HepG2 (cell line): ENCODE measurements around the gene COL18A1. TPM values are rescaled to one million over a fixed set of nuclear protein-coding genes. Genes with fewer than 3 reads are reported as not detected.

ENCODE experiments used
- ATAC-seq: fragments of 200-7000 bp; cut with Tn5 transposase; 3 replicates; pipeline ENCODE4 v1.9.1; 2020; ENCODE audit warnings: mild to moderate bottlenecking, moderate library complexity
- BruUV-seq: library from RNA; stranded (reverse); fragments of 400-500 nt; replicated peaks from 2 replicates; lab custom pipeline; 2021; lab: Mats Ljungman, UMichigan
- CTCF ChIA-PET: fragments of 300-600 bp; formaldehyde crosslinking; extraction: SDS; loops from one replicate; lab custom pipeline; 2021; ENCODE audit warnings: low total read pairs, inconsistent platforms, low intra/inter-chr PET ratio; lab: Yijun Ruan, JAX
- POLR2A ChIA-PET: fragments of 350-600 bp; sonication (Branson Sonifier 250); formaldehyde crosslinking; loops from one replicate; lab custom pipeline; 2020; ENCODE audit warnings: antibody characterized with exemption, inconsistent platforms; lab: Yijun Ruan, JAX
- DNase-seq: peaks from one replicate; pipeline ENCODE4 v3.0.0-alpha.2; 2015; ENCODE audit warnings: low spot score
- FAIRE-seq: peaks from 3 replicates; lab custom pipeline; 2011; peaks lifted over from hg19 to GRCh38; lab: Jason Lieb, UNC
- H2AFZ ChIP-seq: one replicate; pipeline ENCODE4 v1.6.1; 2011; ENCODE audit warnings: low read length, inconsistent platforms
- H3K27ac ChIP-seq: fragments of 300-600 bp; 3 replicates; pipeline ENCODE4 v1.8.0; 2011; ENCODE audit warnings: mixed run types, mild to moderate bottlenecking, mixed read lengths, low read length, inconsistent platforms; ENCODE audit not compliant: insufficient read depth; ENCODE audit errors: extremely low read length
- H3K27me3 ChIP-seq, 2 experiments: fragments of 200-600 bp in 1 of 2; 2 replicates in 1 of 2; 3 replicates in 1 of 2; pipeline versions ENCODE4 v1.6.0 to v1.8.0; 2011; ENCODE audit warnings: low read length in 2 of 2, mild to moderate bottlenecking in 2 of 2, moderate library complexity in 2 of 2, inconsistent platforms in 1 of 2; ENCODE audit not compliant: insufficient read depth in 2 of 2, control insufficient read depth in 1 of 2
- H3K36me3 ChIP-seq, 2 experiments: fragments of 200-600 bp in 1 of 2; replicated peaks in 1 of 2; 2 replicates in 1 of 2; 3 replicates in 1 of 2; pipeline versions ENCODE4 v1.5.1 to v1.8.0; 2011; ENCODE audit warnings: low read length in 2 of 2, inconsistent platforms in 1 of 2; ENCODE audit not compliant: insufficient read depth in 2 of 2, control insufficient read depth in 1 of 2
- H3K4me1 ChIP-seq: 2 replicates; pipeline ENCODE4 v1.5.1; 2012; ENCODE audit warnings: low read length, inconsistent platforms; ENCODE audit not compliant: insufficient read depth
- H3K4me2 ChIP-seq: 2 replicates; pipeline ENCODE4 v1.6.0; 2011; ENCODE audit warnings: low read depth, low read length, inconsistent platforms
- H3K4me3 ChIP-seq, 3 experiments: fragments of 200-600 bp in 1 of 3; sonication (generic), shearing (Covaris generic) in 1 of 3; replicated peaks in 1 of 3; 2 replicates each; pipeline ENCODE4 v1.5.1; 2011 to 2016; ENCODE audit warnings: low read length in 3 of 3, inconsistent platforms in 2 of 3, low read depth in 2 of 3, mild to moderate bottlenecking in 2 of 3, control low read depth in 1 of 3, mixed read lengths in 1 of 3; ENCODE audit not compliant: insufficient read depth in 1 of 3
- H3K79me2 ChIP-seq: one replicate; pipeline ENCODE4 v1.6.1; 2011; ENCODE audit warnings: low read length, inconsistent platforms; ENCODE audit not compliant: insufficient read depth
- H3K9ac ChIP-seq: 2 replicates; pipeline ENCODE4 v1.6.0; 2011; ENCODE audit warnings: mild to moderate bottlenecking, low read depth, low read length, inconsistent platforms; ENCODE audit not compliant: insufficient read depth
- H3K9me3 ChIP-seq: 2 replicates; pipeline ENCODE4 v1.5.1; 2012; ENCODE audit warnings: mild to moderate bottlenecking, low read length
- H4K20me1 ChIP-seq: 2 replicates; pipeline ENCODE4 v1.6.0; 2011; ENCODE audit warnings: inconsistent platforms, mild to moderate bottlenecking, low read length, moderate library complexity; ENCODE audit not compliant: insufficient read depth
- CEBPG ChIP-seq: IDR thresholded peaks from 2 replicates; pipeline ENCODE4 v1.6.1; 2016
- HNRNPL ChIP-seq: fragments of 200-400 bp; formaldehyde crosslinking; IDR thresholded peaks from 2 replicates; pipeline ENCODE4 v1.6.1; 2017; ENCODE audit warnings: mild to moderate bottlenecking, low read depth, low read length
- LCORL ChIP-seq, 2 experiments: fragments of 450-650 bp in 1 of 2; sonication (generic) in 1 of 2; formaldehyde crosslinking in 1 of 2; IDR thresholded peaks; 2 replicates each; pipeline versions ENCODE4 v1.5.0 to v1.6.1; 2017 to 2020; ENCODE audit warnings: antibody characterized with exemption in 1 of 2, missing genetic modification reagents in 1 of 2
- POLR2AphosphoS5 ChIP-seq: IDR thresholded peaks from 2 replicates; pipeline ENCODE4 v1.6.1; 2012; ENCODE audit warnings: low read depth, low read length
- TP53 ChIP-seq: sonication (generic); formaldehyde crosslinking; conservative IDR thresholded peaks from 2 replicates; pipeline ENCODE4 v1.4.0; 2020; ENCODE audit warnings: missing genetic modification reagents
- ZNF282 ChIP-seq: fragments of 450-650 bp; IDR thresholded peaks from 2 replicates; pipeline ENCODE4 v1.6.1; 2018; ENCODE audit not compliant: partially characterized antibody
- ZNF292 ChIP-seq: sonication (generic); formaldehyde crosslinking; IDR thresholded peaks from 2 replicates; pipeline ENCODE4 v1.8.1; 2022; ENCODE audit warnings: mild to moderate bottlenecking, low read depth, missing genetic modification reagents, borderline replicate concordance
- ZNF563 ChIP-seq: sonication (generic); formaldehyde crosslinking; IDR thresholded peaks from 2 replicates; pipeline ENCODE4 v1.8.0; 2022; ENCODE audit warnings: mild to moderate bottlenecking, moderate library complexity, missing genetic modification reagents
- WGBS: methylation state at CpG from one replicate; pipeline ENCODE4 v1.1.6; 2017; ENCODE audit warnings: low lambda C conversion rate; 5-methylcytosine and 5-hydroxymethylcytosine counted together
- in situ Hi-C: cut with HindIII; loops from 2 replicates; pipeline ENCODE4 v1.10.0; 2017; ENCODE audit warnings: low pct_unique_long_range_greater_than_20kb; ENCODE audit not compliant: extremely low pct_ligation_motif_present
- intact Hi-C: fragments of 100-400 bp; cut with micrococcal nuclease; formaldehyde crosslinking; loops from one replicate; pipeline ENCODE4 v1.10.0; 2022; ENCODE audit not compliant: unreplicated experiment
- polyA plus RNA-seq, 8 experiments: library from polyadenylated mRNA; depleted of rRNA in 3 of 8; stranded (reverse) in 7 of 8; unstranded in 1 of 8; fragments of >200 nt; fragmentation: Illumina TruSeq in 4 of 8; extraction: Trizol in 4 of 8; gene quantifications; 2 replicates each; pipeline versions ENCODE4 v1.2.1 to v1.2.3, GENCODE V29; 2011 to 2016; ENCODE audit warnings: low read depth in 4 of 8, missing spikeins in 1 of 8, mixed read lengths in 1 of 8; ENCODE audit not compliant: insufficient read depth in 1 of 8
- total RNA-seq, 5 experiments: library from RNA; depleted of rRNA; stranded (reverse); fragments of >200 nt; fragmentation: Illumina TruSeq; extraction: Trizol; gene quantifications; 2 replicates each; pipeline ENCODE4 v1.2.3, GENCODE V29; 2016; ENCODE audit warnings: low read depth in 1 of 5
- TF ChIP-seq, protein P1 (sequence below): sonication (generic); formaldehyde crosslinking; IDR thresholded peaks from 2 replicates; pipeline ENCODE4 v1.5.0; 2020; ENCODE audit warnings: mild to moderate bottlenecking, missing genetic modification reagents
- TF ChIP-seq, protein P2 (sequence below): sonication (generic); formaldehyde crosslinking; IDR thresholded peaks from 2 replicates; pipeline ENCODE4 v1.4.0; 2020; ENCODE audit warnings: missing genetic modification reagents

Gene COL18A1
- total and polyA plus RNA-seq, 2 of the 13 experiments (the other 11 are each of a cell fraction or from before 2014, with no cell fraction given), result 79.0 to 102 TPM

DNA sequence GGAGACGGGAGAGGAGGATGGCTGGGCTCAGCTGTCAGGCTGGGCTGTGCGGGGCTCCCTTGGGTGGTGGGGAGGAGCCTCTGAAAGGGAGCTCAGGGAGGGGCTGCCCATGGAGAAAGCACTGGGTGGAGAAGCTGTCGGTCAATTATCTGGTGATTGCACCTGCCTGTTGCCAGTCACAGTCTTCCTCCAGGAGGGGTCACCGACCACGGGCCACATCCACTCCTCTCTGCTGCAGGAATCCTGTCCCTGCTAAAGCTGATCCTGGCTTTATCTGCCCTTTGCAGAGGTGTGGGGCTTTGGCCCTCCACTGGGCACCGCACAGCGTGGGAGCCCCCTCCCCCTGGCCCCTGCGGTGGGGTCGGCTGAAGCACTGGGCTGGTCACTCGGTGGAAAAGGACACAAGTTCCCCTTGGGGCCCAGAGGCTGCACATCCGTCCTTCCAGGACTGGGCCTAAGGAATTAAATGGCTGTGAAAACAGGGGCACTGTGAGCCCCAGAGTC, 21.8 kb upstream of the COL18A1 start (continued):
- TF ChIP-seq, protein P1, sequence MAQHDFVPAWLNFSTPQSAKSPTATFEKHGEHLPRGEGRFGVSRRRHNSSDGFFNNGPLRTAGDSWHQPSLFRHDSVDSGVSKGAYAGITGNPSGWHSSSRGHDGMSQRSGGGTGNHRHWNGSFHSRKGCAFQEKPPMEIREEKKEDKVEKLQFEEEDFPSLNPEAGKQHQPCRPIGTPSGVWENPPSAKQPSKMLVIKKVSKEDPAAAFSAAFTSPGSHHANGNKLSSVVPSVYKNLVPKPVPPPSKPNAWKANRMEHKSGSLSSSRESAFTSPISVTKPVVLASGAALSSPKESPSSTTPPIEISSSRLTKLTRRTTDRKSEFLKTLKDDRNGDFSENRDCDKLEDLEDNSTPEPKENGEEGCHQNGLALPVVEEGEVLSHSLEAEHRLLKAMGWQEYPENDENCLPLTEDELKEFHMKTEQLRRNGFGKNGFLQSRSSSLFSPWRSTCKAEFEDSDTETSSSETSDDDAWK (CRISPR knock-in tag), result no peak
- TF ChIP-seq, protein P2, sequence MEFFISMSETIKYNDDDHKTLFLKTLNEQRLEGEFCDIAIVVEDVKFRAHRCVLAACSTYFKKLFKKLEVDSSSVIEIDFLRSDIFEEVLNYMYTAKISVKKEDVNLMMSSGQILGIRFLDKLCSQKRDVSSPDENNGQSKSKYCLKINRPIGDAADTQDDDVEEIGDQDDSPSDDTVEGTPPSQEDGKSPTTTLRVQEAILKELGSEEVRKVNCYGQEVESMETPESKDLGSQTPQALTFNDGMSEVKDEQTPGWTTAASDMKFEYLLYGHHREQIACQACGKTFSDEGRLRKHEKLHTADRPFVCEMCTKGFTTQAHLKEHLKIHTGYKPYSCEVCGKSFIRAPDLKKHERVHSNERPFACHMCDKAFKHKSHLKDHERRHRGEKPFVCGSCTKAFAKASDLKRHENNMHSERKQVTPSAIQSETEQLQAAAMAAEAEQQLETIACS (CRISPR knock-in tag), result 0 out of 2 replicates have a peak, but pooled peaks have one; percentile 31
- TF ChIP-seq LCORL (IDR thresholded peaks at IDR 0.05) (no peak), LCORL (CRISPR knock-in tag; IDR thresholded peaks at IDR 0.05) (0 out of 2 replicates have a peak, but pooled peaks have one; percentile 14), ZNF282 (no peak)

DNA sequence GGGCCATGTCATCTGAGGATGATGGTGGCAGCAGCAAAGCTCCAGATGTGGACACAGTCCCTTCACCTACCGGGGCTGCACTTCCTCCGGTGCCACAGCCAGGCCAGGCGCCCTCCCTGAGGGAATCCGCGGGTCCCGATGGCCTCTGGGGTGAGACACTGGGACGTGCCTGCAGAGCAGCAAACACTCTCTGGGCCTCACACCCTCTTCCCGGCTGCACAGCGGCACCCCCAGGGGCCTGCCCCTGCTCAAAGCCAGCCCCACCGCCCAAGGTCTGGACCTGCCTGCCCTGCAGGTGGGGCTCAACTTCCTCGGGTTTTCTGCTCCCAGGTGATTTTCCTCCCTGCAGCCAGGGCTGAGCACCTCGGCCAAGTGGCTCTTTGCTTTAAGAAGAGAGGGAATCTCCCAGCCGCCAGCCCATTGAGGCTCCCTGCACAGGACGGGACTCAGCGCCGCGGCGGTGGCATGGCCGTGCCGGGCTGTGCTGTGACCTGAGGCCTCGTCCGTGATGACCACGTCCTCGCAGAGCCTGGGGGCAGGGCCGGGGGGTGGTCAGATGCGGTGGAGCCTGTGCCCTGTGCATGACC, 21.3 kb upstream of the COL18A1 start:
- peak overlapping the region; percentile 91 for H3K4me2 ChIP-seq
- no peaks in the 10 kb centered on the region for H3K9me3 ChIP-seq
- no peaks in the 10 kb centered on the region for H3K36me3 ChIP-seq
- H3K79me2 ChIP-seq, result no peaks in the 10 kb centered on the region
- peaks cover 68% of the 10 kb centered on the region for H3K4me1 ChIP-seq
- FAIRE-seq (no peak), DNase-seq (no peak), ATAC-seq (peak; percentile 62)
- in situ Hi-C loops, result no loop called here
- H3K4me3 ChIP-seq, result peak overlapping the region; percentile 38 to 70 (median 40); a peak in 5 of 6 replicates
- peaks cover 2 to 41% of the 10 kb centered on the region in 2 experiments for H3K27me3 ChIP-seq
- CTCF ChIA-PET, result no interaction called here
- no peaks in the 10 kb centered on the region for H4K20me1 ChIP-seq
- 8% methylated on average over 11 of the region's 26 CpGs for WGBS
- H2AFZ ChIP-seq, result no peak overlapping the region
- POLR2A ChIA-PET, result interaction anchor here (0.7 to 2.3 kb wide), 7 partner anchors 11 to 88 kb away, joined by 3 to 8 read pairs (median 3); no protein-coding TSS in a partner anchor
- peak overlapping the region; percentile 52 for H3K9ac ChIP-seq
- no peak overlapping the region for H3K27ac ChIP-seq
- intact Hi-C loops, result no loop called here
- BruUV-seq, result no TSS peak
- 0 out of 2 replicates have a peak, but pooled peaks have one; percentile 5 for TF ChIP-seq HNRNPL
- no peak for TF ChIP-seq TP53 (CRISPR knock-in tag)
- TF ChIP-seq ZNF563 (CRISPR knock-in tag), result 0 out of 2 replicates have a peak, but pooled peaks have one; percentile 50
- TF ChIP-seq CEBPG (CRISPR knock-in tag), result no peak
- TF ChIP-seq ZNF292 (CRISPR knock-in tag), result peak; percentile 49; the same call in 1 of the 2 replicates
- no peak for TF ChIP-seq POLR2AphosphoS5
